ENCODE data around the gene EDEM3.

DNA sequence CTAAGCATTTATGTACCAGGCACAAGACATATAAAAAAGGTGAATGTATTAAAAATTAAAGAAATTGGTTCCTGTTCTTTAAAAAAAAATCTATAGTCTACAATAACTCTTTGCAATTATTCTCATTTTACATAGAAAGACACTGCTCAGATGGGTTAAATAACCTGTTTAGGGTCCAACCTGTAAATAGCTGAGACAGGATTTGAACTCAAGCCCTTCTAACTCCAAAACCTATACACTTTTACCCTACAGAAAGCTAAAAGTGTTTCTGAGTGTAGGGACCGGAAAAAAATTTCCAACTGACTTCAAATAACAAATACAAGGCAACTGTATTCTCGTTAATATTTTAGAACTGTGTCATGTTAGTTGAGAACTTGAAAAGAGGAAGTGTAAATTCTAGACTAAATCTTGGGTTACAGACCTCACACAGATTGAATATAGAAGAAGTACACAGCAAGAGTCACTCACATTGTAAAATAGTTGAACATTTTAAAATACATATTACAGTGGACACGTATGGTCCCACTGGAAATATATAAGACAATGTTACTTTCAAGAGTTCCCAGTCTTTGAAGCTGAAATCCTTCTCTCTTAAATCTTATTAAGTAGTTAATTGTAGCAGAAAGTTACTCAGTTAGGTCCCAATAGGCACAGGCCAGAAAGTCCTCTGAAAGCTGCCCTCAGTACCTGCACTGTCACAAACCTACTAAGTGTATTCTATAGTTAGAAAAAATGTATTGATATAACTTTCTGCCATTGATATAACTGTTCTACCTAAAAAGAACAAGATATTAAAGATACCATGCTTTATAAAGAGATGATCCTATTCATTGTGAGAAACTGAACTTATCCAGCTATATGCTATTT is 7.3 kb downstream of the EDEM3 start:
- TF ChIP-seq, protein P1, sequence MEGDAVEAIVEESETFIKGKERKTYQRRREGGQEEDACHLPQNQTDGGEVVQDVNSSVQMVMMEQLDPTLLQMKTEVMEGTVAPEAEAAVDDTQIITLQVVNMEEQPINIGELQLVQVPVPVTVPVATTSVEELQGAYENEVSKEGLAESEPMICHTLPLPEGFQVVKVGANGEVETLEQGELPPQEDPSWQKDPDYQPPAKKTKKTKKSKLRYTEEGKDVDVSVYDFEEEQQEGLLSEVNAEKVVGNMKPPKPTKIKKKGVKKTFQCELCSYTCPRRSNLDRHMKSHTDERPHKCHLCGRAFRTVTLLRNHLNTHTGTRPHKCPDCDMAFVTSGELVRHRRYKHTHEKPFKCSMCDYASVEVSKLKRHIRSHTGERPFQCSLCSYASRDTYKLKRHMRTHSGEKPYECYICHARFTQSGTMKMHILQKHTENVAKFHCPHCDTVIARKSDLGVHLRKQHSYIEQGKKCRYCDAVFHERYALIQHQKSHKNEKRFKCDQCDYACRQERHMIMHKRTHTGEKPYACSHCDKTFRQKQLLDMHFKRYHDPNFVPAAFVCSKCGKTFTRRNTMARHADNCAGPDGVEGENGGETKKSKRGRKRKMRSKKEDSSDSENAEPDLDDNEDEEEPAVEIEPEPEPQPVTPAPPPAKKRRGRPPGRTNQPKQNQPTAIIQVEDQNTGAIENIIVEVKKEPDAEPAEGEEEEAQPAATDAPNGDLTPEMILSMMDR (IDR thresholded peaks at IDR 0.05; ENCODE audit: poor library complexity, severe bottlenecking), result no peak
- no peak for TF ChIP-seq EZH2 (IDR thresholded peaks at IDR 0.05; ENCODE audit: borderline replicate concordance, insufficient read depth, low read length, poor library complexity, severe bottlenecking)
- no peak for TF ChIP-seq EP300 (conservative IDR thresholded peaks at IDR 0.05; ENCODE audit: poor library complexity, severe bottlenecking)
